ENCODE measurements around the gene PNCK.

The PNCK gene

GRCh38 chrX:153635788-153636668 lies 37.6 kb downstream of the PNCK start:
- peak; percentile 45 for TF ChIP-seq CTCF (IDR thresholded peaks at IDR 0.05; ENCODE audit: low read depth, low read length)
- H3K4me3 ChIP-seq (replicated peaks in 1 of 2; ENCODE audit: low read depth in 2 of 2, low read length in 2 of 2) = no peak overlapping the region
- peak in 1 of 2 donors; percentile 3 for DNase-seq (ENCODE audit: low read depth in 2 of 2)

- no peak for TF ChIP-seq CTCF (IDR thresholded peaks at IDR 0.05; ENCODE audit: low read depth, low read length)
- no peak overlapping the region for H3K4me3 ChIP-seq (replicated peaks in 1 of 2; ENCODE audit: low read depth in 2 of 2, low read length in 2 of 2)
Measured at GRCh38 chrX:153635388-153635787, 38.2 kb downstream of the PNCK start.

GRCh38 chrX:153634832-153635231 lies 38.8 kb downstream of the PNCK start:
- DNase-seq (ENCODE audit: low read depth in 2 of 2) = no peak
- no peak overlapping the region for H3K4me3 ChIP-seq (replicated peaks in 1 of 2; ENCODE audit: low read depth in 2 of 2, low read length in 2 of 2)

More at GRCh38 chrX:153635388-153635787, 38.2 kb downstream of the PNCK start:
- DNase-seq (ENCODE audit: low read depth in 2 of 2) = no peak

GRCh38 chrX:153634236-153634635 lies 39.4 kb downstream of the PNCK start:
- DNase-seq (ENCODE audit: low read depth in 2 of 2) = no peak
- H3K4me3 ChIP-seq (replicated peaks in 1 of 2; ENCODE audit: low read depth in 2 of 2, low read length in 2 of 2) = no peak overlapping the region
- no peak for TF ChIP-seq CTCF (IDR thresholded peaks at IDR 0.05; ENCODE audit: low read depth, low read length)

More at GRCh38 chrX:153634832-153635231, 38.8 kb downstream of the PNCK start:
- TF ChIP-seq CTCF (IDR thresholded peaks at IDR 0.05; ENCODE audit: low read depth, low read length) = no peak

GRCh38 chrX:153633607-153634180 lies 39.9 kb downstream of the PNCK start:
- no peak overlapping the region for H3K4me3 ChIP-seq (replicated peaks in 1 of 2; ENCODE audit: low read depth in 2 of 2, low read length in 2 of 2)
- TF ChIP-seq CTCF (IDR thresholded peaks at IDR 0.05; ENCODE audit: low read depth, low read length) = no peak
- DNase-seq (ENCODE audit: low read depth in 2 of 2) = no peak

GRCh38 chrX:153633048-153633447 lies 40.6 kb downstream of the PNCK start:
- TF ChIP-seq CTCF (IDR thresholded peaks at IDR 0.05; ENCODE audit: low read depth, low read length) = no peak

More at GRCh38 chrX:153633048-153633447, 40.6 kb downstream of the PNCK start:
- no peak for DNase-seq (ENCODE audit: low read depth in 2 of 2)
- no peak overlapping the region for H3K4me3 ChIP-seq (replicated peaks in 1 of 2; ENCODE audit: low read depth in 2 of 2, low read length in 2 of 2)
